GM18498 (cell line): ENCODE measurements around the gene SLC6A11.

Experiments used
- ATAC-seq: cut with Tn5 transposase; IDR thresholded peaks from one replicate; pipeline ENCODE4 v1.9.1; 2021; ENCODE audit warnings: mild to moderate bottlenecking, moderate library complexity; ENCODE audit not compliant: unreplicated experiment

The SLC6A11 gene

GRCh38 chr3:10949197-10949596 lies 133.2 kb downstream of the SLC6A11 start:
- ATAC-seq = no peak

DNA sequence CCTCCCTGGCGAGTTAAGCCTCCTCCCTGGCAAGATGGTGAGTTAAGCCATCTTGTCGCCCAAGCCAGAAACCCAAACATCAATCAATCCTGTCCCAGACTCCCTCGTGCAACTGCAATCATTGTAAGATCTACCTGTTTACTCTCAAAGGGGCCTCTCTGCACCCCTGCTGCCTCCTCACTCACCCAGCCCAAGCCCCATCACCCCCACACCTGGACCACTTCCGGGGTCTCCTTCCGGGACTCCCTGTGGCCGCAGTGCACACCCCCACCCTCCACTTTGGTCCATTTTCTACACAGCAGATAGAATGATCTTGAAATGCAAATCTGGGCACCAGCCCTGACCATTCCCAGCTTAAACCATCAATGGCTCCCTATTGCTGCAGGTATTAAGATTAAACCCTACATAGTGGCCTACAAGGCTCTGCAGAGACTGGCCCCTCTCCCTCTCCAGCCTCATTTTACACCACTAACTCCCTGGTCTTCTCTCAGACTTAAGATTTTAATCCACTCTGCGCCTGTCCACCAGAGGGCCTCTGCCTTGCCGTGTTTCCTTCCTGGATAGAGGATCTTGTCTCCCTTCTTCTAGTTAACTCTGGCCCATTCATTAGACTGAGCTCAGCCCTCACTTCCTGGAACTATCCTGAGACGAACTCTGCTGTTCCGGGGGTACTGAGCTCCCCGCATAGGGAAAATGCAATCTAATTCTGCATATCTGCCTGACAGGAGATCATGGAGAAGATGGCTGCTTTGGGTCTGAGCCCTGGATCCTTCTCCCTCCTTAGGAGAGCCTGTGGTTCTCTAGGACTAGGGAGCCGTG lies 134.7 kb downstream of the SLC6A11 start:
- no peak for ATAC-seq

DNA sequence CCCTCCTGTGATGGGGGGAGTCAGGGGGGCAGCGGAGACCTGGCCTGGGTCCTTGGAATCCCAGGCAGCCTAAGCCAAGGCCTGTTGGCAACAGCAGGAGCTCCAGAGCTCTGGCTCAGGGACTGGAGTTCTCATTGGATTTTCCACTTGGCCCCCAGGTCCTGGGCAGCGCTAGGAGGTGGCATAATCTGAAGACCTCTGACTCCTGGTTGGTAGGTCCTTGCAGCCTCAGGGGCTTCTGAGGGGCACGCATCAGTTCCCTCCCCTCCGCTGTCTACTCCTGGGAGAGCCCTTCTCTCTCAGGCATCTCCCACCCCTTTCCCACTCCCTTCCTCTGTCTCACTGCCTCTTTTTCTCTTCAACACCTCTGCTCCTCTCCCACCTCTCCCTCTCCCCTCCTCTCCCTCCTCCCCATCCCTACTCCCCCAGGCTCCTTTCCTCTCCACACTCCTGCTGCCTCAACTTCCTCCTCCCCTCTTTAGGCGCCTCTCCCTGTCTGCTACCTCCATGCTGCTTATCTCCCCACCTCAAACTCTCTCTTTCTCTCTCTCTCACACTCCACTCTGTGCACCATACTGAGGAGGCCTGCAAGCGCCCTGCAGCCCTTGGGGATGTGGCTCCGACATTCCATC lies 135.4 kb downstream of the SLC6A11 start:
- no peak for ATAC-seq

GRCh38 chr3:10952525-10952924 lies 136.5 kb downstream of the SLC6A11 start:
- ATAC-seq = no peak

DNA sequence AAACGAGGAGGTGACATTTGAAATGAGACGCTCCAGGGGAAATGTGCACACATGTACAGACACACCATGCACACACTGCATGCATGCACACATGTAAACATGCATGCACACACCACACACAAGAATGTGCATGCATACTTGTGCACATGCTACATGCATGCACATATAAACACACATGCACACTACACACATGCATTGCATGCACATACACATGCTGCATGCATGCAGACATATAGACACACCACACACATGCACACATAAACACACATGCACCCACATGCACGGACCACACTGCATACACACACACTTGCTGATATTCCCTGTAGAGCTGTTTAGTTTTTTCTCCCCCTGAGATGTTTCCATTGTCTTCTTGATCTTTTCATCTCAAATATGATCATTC lies 138.7 kb downstream of the SLC6A11 start:
- ATAC-seq = no peak

DNA sequence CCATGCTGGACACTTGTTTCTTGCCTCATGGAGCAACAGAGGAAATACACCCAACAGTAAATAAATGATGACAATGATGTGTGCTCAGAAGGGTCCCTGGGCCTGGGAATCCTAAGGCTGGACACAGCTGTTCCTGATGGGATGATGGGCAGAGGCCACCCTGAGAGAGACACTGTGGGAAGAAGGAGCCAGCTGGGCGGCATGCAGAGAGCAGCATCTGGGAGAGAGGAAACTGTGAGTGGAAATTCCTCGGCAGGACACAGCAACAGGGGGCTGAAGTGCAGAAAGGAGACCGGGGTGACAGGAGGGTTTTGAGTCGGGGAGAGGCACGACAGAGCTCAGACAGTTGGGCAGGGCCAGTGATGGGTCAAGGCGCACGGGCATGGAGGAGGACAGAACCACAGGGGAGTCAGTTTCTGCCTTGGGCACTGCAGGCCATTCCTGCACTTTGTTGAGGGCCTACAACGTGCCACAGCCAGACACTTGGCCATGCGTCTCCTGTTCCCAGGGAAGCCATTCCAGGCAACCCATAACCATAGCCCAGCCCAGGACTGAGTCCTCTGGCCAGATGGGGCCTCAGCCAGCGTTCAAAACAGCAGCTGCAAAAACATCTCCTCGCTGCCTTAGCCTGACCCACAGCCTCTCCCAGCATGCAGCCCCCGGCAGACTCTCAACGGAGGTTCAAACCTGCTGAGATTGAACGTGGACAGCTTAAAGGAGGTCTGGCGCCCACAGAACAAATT lies 139.9 kb downstream of the SLC6A11 start:
- no peak for ATAC-seq

- ATAC-seq = no peak
Observed at GRCh38 chr3:10956531-10956930, 140.5 kb downstream of the SLC6A11 start.

GRCh38 chr3:10956986-10957385 lies 141.0 kb downstream of the SLC6A11 start:
- ATAC-seq = no peak

- ATAC-seq = no peak
Observed at GRCh38 chr3:10957976-10958749, 142.1 kb downstream of the SLC6A11 start.

DNA sequence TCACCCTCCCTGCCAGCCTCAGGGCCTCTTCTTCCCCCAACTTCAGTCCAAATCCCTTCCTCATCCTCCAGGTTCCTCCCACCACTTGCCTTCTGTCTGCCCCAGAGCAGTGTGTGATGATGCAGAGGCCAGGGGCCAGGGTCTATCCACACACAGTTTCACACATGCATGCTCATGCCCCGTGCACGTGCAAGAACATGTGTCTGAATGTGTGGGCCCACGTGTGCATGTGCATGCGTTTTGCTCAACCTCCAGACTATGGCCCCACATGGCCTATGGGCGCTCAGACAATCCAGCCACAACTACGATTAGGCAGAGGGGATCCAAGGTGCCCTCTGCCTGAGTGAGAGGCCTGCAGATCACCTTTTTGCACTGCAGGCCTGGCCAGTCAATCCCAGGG lies 144.2 kb downstream of the SLC6A11 start:
- no peak for ATAC-seq

DNA sequence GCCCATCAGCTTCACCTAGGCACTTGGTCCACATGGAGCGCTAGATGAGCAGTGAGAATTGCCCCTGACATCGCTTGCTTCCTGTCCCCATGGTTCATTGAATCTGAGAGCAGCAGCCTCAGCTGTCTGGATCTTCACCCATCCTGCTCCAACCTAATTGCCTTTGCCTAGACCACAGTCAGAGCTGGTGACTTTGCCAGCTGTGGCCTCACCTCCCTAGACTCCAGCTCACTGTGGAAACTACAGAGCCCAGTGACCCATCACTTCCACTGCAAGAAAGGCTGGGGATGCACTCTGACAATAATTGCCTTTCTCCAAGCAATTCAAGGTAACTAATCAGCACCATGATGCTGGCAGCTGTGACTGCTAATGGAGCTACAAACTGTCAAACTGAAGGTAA lies 145.9 kb downstream of the SLC6A11 start:
- ATAC-seq = no peak

DNA sequence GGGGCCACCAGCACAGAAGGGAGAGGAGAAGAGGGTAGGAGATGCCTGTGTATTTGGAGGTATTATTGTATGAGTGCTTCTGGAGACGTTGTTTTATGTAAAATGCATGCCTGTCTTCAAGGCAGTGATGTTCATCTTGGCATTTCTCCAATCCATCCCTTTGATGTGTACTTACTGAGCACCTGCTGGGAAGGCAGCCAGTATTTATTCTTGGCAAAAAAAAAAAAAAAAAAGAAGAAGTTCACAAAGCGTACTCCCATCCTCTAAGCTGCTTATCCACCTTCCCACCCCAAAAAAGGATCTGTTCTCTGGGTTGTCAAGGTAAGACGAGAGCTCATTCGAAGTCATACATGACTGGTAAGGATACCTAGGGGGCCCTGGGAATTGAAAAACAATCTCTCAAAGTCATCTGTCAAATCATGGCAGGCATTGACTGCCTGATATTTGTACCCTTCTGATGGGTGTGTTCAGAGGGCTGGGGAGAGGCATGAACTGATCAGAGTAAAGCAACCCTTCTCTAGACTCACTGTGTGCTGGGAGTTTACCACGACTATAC lies 146.5 kb downstream of the SLC6A11 start:
- ATAC-seq = no peak

DNA sequence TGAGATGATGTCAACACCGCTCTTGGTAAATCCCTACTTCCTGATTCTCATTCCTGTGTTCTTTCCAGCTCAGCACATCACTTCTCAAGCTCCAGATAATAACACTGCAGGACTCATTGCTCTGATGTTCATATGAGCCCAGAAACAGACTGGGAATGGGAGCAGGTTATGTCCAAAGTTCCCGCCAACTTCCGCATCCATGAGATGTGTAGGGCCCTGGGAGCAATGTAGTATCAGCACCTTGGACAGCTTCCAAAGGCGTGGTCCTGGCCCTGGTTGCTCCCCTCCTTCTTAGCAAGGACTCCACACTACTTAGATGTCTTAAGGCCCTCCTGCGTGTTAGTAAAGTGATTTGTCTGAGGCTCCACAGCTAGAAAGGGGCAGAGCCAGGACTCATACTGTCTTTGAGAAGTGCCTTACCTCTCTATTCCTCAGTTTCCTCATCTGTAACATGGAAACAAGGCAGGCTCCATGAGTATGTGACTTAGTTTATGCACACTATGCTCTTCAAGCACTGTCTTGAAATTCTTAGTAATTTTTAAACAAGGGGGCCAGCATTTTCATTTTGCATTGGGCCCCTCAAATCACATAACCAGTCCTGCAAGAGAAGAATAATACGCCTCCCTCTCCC lies 148.6 kb downstream of the SLC6A11 start:
- ATAC-seq = no peak

DNA sequence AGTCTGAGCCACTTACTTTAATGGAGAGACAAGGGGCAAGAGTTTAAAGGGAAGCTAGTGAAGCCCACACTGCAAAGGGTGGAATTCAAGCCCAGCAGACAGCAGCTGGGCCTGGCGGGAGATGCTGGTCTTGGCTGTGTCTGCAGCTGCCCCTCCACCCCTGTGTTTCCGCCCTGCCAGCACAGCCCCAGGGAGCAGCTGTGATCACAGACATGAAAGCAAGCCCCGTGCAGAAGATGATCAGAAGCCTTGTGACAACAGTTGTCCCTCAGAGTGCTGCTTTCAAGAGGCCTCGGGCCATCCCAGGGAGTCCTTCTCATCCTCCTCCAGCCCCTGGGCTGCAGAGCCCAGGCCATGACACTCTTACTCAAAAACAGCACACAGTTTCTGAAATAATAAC lies 152.4 kb downstream of the SLC6A11 start:
- ATAC-seq = no peak

- no peak for ATAC-seq
Observed at GRCh38 chr3:10970306-10970960, 154.4 kb downstream of the SLC6A11 start.

DNA sequence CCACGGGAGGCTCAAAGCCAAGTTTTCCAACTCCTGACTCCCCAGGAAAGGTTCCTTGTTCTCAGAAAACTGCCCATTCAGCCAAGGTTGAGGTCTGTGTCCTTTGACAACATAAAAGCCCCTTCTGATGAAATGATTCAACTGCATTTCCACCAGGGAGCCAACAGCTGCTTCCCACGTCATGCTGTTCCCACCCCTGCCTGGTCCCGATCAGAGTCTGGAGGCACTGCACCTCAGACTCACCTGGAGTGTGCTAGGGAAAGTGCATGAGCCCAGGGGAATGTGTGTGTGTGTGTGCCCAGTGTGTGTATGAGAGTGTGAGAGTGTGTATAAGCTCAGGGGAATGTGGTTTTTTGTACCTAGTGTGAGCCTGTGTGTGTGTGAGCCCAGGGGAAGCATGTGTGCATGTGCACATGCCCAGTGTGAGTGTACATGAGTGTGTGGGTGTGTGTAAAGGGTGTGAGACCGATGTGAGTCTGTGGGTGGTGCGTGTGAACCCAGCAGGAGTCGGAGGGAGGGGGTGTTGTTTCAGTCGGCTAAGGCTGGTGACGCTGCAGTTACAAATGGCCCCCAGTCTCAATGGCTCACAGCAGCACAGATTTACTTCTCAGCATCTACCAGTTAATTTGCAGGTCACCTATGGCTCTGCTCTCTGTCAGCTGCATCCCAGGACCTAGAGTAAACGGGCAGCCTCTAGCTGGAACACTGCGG lies 156.2 kb downstream of the SLC6A11 start:
- ATAC-seq = no peak

GRCh38 chr3:10973046-10973595 lies 157.1 kb downstream of the SLC6A11 start:
- no peak for ATAC-seq

DNA sequence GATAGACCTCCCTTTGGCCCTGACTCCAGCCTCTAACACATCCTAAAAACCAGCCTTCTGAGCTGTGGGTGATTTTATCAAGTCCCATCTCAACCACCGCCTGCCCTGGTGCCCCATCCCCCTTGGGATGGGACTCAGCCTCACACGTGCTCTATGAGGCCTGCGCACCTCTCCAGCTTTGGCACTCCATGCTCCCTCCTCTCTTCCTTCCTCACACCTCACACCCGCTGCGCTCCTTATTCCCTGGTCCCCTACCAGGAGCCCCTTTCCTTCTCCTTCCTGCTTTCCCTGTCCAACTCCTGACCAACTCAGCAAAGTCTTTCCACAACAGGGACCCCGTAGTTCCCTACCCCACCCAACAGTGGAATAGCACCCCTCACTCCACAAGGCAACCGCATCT lies 158.1 kb downstream of the SLC6A11 start:
- ATAC-seq = no peak
